HT-29 (cell line): Measurements from ENCODE around the gene SYT7. TPM values are rescaled to one million over a fixed set of nuclear protein-coding genes. Genes with fewer than 3 reads are reported as not detected.
A peak's percentile ranks its signal among the peaks of the same experiment; 100 is the strongest.
"Not testable (repeated sequence)": the region's sequence is repeated elsewhere in the genome, so short reads cannot be mapped to it uniquely, and the experiment has no call there.

ENCODE experiments used
- DNase-seq: peaks from one replicate; pipeline ENCODE4 v3.0.0-alpha.2; 2015; ENCODE audit warnings: low spot score
- small RNA-seq: library from RNA; depleted of rRNA; stranded (forward); fragments of <200 nt; gene quantifications from one replicate; pipeline ENCODE3, GENCODE V24; 2014
- total RNA-seq: library from RNA; depleted of rRNA; stranded (reverse); fragments of >200 nt; shearing (Covaris generic); gene quantifications from 2 replicates; pipeline ENCODE4 v1.2.3, GENCODE V29; 2014; rRNA removed

The SYT7 gene
- total RNA-seq, 1 experiment from 2014 or later = 13.2 TPM

- DNase-seq = peak; percentile 39
These were observed 100.4 kb downstream of the SYT7 start for GRCh38 chr11:61480261-61480993.

- DNase-seq = not testable (repeated sequence)
These were observed 101.4 kb downstream of the SYT7 start for GRCh38 chr11:61479360-61480058.

GRCh38 chr11:61477727-61478148, 103.1 kb downstream of the SYT7 start:
- peak; percentile 60 for DNase-seq

DNA sequence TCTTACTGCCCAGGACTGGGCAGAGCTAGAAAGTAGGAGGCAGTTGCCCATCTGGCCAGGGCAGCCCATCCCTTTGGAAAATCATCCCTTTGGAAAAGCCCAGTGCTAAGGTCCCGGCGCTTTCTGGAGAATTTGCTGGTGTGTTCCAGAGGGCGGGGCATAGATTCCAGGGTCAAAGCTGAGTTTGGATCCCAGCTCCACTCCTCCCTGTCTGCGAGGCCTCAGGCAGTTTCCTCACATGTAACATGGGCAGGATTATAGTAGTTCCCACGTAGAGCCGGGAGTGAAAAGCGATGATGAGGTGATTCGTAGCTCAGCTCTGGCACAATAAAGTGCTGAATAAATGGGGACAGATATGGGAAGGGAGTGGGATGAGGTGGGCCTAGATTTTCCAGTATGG, 103.8 kb downstream of the SYT7 start:
- DNase-seq = no peak

DNA sequence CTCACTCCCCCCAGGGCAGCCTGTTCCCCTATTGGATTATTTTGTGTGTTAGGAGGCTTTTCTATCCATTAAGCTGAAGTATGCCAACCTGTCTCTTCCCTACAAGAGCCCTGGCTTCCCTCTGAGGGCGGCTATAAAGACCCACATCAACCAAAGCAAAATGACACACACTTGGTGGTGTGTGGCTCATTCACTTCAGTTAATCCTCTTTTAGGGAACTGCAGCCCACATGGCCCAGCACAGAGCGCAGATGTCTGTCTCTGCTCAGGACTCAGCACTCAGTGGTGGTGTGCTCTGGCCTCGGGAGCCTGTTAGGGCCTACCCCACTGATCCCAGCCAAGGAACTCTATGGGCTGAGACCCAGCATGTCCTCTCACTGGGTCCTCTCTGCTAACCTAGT, 104.5 kb downstream of the SYT7 start:
- no peak for DNase-seq

DNA sequence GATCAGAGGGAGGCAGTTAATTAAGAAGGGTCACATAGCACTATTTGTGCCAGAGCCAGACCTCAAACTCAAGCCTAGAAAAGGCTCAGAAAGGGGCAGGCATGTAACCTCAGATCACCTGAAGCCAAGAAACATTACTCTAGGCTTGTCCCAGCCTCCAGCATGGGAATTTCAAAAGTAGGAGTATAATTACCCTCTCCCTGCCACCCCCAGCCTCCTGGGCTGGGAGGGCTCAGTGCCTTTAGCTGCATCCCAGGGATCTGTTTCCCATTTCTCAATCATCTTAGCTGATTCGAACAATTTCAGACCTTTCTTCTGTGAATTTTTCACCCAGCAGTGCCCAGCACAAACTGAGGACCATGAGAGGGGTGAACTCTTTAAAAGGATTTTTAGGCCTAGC, 105.4 kb downstream of the SYT7 start:
- DNase-seq = no peak

DNA sequence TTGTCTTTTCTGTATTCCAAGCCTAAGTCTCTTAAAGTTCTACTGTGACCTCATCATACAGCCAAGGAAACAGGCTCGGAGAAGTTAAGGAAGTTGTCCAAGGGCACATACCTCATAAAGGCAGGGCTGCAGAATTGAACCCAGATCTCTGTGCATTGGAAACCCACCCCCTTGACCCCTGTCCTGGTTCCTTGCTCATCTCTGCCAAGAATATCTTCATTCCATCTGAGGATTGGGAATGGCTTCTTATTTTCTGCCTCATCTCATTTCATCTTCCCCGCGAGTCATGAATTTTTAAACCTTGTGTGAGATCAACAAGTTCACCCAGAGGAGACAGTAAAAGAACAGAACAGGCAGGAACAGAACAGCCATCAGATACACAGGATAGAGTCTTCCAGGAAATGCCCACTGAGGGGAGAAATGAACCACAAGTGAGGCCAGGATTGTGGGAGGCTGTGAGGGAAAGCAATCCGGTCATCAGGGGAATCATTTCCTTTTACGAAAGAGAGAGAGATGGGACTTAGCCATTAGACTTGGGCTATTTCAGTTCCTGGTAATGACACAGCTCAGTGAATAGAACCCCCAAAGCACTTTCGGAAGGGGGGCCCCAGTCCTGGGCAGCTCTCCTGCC, 106.7 kb downstream of the SYT7 start:
- no peak for DNase-seq

- DNase-seq = no peak
These were observed 107.4 kb downstream of the SYT7 start for GRCh38 chr11:61473370-61474012.

DNA sequence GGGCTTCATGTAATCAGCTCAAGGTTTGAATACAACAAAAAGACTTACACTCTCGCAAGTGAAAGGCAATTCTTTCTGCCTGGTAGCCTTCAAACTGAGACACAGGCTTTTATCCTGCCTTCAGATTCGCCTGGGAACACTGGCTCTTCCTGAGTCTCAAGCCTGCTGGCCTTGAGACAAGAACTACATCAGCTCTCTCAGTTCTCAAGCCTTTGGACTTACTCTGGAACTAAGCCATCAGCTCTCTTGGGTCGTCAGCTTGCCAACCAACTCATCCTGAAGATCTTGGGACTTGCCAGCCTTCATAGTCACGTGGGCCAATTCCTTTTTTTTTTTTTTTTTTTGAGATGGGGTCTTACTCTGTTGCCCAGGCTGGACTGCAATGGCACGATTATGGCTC, 108.0 kb downstream of the SYT7 start:
- DNase-seq = no peak

- DNase-seq = no peak
These were observed 108.6 kb downstream of the SYT7 start for GRCh38 chr11:61472282-61472681.

GRCh38 chr11:61468002-61468401, 112.9 kb downstream of the SYT7 start:
- no peak for DNase-seq

DNA sequence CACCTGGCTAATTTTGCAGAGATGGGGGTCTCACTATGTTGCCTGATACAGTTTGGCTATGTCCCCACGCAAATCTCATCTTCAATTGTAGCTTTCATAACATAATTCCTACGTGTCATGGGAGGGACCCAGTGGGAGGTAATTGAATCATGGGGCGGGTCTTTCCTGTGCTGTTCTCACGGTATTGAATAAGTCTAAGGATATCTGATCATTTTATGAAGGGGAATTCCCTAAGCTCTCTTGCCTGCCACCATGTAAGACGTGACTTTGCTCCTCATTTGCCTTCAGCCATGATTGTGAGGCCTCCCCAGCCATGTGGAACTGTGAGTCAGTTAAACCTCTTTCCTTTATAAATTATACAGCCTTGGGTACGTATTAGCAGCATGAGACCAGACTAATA, 113.3 kb downstream of the SYT7 start:
- DNase-seq = not testable (repeated sequence)

Small RNA genes within 50 kb of the gene (small RNA-seq; reads per million reads assigned to genes)
- not detected for gene MIR4488

Other genes starting within 250 kb of the SYT7 start
- gene DDB1, start 248.0 kb downstream of the SYT7 start, total RNA-seq = 262 and 321 TPM in 2 replicates
- gene TKFC, start 247.8 kb downstream of the SYT7 start, total RNA-seq = 80.4 and 94.2 TPM in 2 replicates
- 70.5 and 80.2 TPM in 2 replicates for gene CYB561A3, start 219.2 kb downstream of the SYT7 start, total RNA-seq
- gene TMEM138, start 218.7 kb downstream of the SYT7 start, total RNA-seq = 18.4 and 27.8 TPM in 2 replicates
- gene TMEM216, start 188.5 kb downstream of the SYT7 start, total RNA-seq = 15.1 and 23.4 TPM in 2 replicates
- gene CPSF7, start 151.1 kb downstream of the SYT7 start, total RNA-seq = 34.8 and 51.2 TPM in 2 replicates
- gene SDHAF2, start 151.0 kb downstream of the SYT7 start, total RNA-seq = 58.3 and 64.9 TPM in 2 replicates
- 6.3 and 7.7 TPM in 2 replicates for gene LRRC10B, start 72.3 kb downstream of the SYT7 start, total RNA-seq
- 9.2 and 9.7 TPM in 2 replicates for gene DAGLA, start 99.3 kb upstream of the SYT7 start, total RNA-seq
- 70.1 and 105 TPM in 2 replicates for gene MYRF, start 171.6 kb upstream of the SYT7 start, total RNA-seq
- gene TMEM258, start 211.5 kb upstream of the SYT7 start, total RNA-seq = 113 and 120 TPM in 2 replicates
- gene FEN1, start 211.8 kb upstream of the SYT7 start, total RNA-seq = 137 and 147 TPM in 2 replicates
- 1.9 and 9.4 TPM in 2 replicates for gene FADS1, start 235.9 kb upstream of the SYT7 start, total RNA-seq
- gene FADS2, start 247.2 kb upstream of the SYT7 start, total RNA-seq = not detected in 2 replicates